Bronchial epithelial cell (primary cell): Measurements from ENCODE around the gene MAP7. TPM values are rescaled to one million over a fixed set of nuclear protein-coding genes. Genes with fewer than 3 reads are reported as not detected.

ENCODE experiments used
- DNase-seq: peaks from one replicate; pipeline ENCODE4 v3.0.0-alpha.2; 2010; ENCODE audit warnings: low read depth
- FAIRE-seq: peaks from 2 replicates; lab custom pipeline; 2011; peaks lifted over from hg19 to GRCh38; lab: Jason Lieb, UNC
- H3K27me3 ChIP-seq: 2 replicates; pipeline ENCODE4 v1.5.1; 2011; ENCODE audit warnings: low read length; ENCODE audit not compliant: control insufficient read depth, insufficient read depth
- H3K36me3 ChIP-seq: 2 replicates; pipeline ENCODE4 v1.5.1; 2011; ENCODE audit warnings: low read length; ENCODE audit not compliant: control insufficient read depth, insufficient read depth
- H3K4me3 ChIP-seq: 2 replicates; pipeline ENCODE4 v1.5.1; 2011; ENCODE audit warnings: mild to moderate bottlenecking, low read depth, low read length, control low read depth
- total RNA-seq: library from RNA; depleted of rRNA; stranded (reverse); fragments of >200 nt; gene quantifications from 2 replicates; pipeline ENCODE4 v1.2.1, GENCODE V29; 2014
- TF ChIP-seq, protein P1 (sequence below): IDR thresholded peaks from 2 replicates; pipeline ENCODE4 v1.5.1; 2011; ENCODE audit warnings: mild to moderate bottlenecking, moderate library complexity, low read length, control low read depth, inconsistent platforms; ENCODE audit not compliant: insufficient read depth, severe bottlenecking

Gene MAP7
- total RNA-seq, 1 donor from 2014 or later, result 30.8 TPM

DNA sequence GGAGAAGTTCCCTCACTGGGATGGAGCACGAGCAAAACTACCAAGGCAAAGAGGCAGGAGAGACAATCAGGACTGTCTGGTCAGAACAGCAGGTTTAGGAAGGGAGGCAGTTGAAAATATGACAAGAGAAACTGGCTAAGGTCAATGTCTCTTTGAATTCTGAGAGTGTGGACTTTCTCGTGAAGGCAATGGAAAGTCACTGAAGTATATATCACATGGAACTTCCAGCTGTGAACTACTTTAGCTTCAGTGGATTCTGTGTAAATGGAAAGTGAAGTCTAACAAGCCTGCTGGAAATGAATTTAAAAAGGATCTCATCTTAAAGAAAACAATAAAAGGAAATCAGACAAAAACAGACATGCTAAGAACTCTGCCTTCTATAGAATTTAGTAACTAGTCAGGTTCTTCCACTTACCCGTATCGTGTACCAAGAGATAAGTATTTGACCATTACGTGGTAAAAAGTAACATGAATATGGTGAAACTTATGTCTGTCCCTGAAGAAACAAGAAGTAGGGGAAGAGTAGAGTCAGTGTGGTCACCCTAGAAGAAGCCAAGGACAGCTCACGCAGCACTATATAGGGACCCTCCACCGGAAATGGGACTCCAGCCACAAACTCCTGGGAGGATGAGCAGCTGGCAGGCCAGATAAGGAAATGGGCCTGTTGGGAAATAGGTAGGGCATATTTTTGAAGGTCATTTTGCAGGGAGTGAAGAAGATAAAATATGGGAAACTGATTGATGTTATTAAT is 123.4 kb downstream of the MAP7 start:
- H3K4me3 ChIP-seq, result no peak overlapping the region
- no peak for DNase-seq
- H3K27me3 ChIP-seq, result no peaks in the 10 kb centered on the region
- no peak for FAIRE-seq
- TF ChIP-seq, protein P1, sequence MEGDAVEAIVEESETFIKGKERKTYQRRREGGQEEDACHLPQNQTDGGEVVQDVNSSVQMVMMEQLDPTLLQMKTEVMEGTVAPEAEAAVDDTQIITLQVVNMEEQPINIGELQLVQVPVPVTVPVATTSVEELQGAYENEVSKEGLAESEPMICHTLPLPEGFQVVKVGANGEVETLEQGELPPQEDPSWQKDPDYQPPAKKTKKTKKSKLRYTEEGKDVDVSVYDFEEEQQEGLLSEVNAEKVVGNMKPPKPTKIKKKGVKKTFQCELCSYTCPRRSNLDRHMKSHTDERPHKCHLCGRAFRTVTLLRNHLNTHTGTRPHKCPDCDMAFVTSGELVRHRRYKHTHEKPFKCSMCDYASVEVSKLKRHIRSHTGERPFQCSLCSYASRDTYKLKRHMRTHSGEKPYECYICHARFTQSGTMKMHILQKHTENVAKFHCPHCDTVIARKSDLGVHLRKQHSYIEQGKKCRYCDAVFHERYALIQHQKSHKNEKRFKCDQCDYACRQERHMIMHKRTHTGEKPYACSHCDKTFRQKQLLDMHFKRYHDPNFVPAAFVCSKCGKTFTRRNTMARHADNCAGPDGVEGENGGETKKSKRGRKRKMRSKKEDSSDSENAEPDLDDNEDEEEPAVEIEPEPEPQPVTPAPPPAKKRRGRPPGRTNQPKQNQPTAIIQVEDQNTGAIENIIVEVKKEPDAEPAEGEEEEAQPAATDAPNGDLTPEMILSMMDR, result no peak
- H3K36me3 ChIP-seq, result no peaks in the 10 kb centered on the region

DNA sequence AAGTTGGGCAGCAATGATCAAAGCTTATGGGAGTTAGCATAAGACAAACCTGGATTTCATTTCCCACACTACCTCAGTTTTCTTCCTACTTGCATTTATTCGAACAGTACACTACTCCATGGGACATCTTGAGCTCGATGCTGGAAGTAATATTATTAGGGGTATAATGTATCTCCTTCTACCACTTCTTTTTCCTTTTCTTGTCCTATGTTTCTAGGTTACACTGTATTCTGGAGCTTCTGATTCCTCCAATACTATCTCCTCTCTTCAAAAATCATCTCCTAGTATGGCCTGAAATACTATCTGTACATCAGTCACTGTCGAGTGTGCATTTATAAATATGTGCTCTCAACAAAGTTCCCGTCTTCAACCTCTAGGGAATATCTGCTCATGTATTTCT is 124.4 kb downstream of the MAP7 start:
- Histone ChIP-seq H3K36me3 (no peaks in the 10 kb centered on the region), H3K27me3 (no peaks in the 10 kb centered on the region), H3K4me3 (no peak overlapping the region)
- TF ChIP-seq, protein P1, result no peak
- no peak for DNase-seq
- FAIRE-seq, result no peak

DNA sequence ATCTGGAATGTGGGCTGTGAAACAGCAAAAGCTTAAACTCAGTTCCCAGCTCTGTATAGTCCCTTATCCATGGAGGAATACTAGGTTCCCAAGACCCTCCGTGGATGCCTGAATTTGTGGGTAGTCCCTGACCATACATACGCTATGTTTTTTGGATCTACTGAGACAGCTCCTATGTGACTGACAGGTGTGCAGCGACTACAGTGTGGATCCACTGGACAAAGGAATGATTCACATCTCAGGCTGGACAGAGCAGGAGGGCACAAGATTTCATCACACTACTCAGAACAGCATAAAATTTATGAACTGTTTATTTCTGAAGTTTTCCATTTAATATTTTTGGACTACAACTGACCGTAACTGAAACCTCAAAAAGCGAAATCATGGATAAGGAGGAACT is 125.3 kb downstream of the MAP7 start:
- peak; percentile 40 for FAIRE-seq
- no peak for DNase-seq
- H3K27me3 ChIP-seq, result no peaks in the 10 kb centered on the region
- H3K4me3 ChIP-seq, result no peak overlapping the region
- TF ChIP-seq, protein P1, result no peak
- H3K36me3 ChIP-seq, result peaks cover 2% of the 10 kb centered on the region

DNA sequence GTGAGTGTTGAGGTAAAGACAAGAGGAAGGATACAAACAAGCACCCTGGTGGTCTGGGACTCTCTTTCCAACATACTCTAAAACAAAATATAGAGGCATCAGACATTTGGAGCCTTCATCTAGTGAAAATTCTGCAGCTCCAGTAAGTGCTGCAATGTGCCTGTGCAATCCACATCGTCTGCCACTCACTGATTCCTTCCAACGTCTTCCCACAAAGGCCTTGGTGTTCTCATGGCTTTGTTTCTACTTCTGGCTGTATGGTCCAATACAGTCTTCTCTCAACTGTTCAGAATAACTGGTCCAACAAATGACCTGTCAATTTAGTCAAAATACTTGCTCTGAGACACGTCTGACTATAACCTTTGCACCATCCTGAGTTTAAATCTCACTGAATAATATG is 125.8 kb downstream of the MAP7 start:
- TF ChIP-seq, protein P1, result no peak
- H3K4me3 ChIP-seq, result no peak overlapping the region
- DNase-seq (no peak), FAIRE-seq (no peak)
- peaks cover 2% of the 10 kb centered on the region for H3K36me3 ChIP-seq
- no peaks in the 10 kb centered on the region for H3K27me3 ChIP-seq

DNA sequence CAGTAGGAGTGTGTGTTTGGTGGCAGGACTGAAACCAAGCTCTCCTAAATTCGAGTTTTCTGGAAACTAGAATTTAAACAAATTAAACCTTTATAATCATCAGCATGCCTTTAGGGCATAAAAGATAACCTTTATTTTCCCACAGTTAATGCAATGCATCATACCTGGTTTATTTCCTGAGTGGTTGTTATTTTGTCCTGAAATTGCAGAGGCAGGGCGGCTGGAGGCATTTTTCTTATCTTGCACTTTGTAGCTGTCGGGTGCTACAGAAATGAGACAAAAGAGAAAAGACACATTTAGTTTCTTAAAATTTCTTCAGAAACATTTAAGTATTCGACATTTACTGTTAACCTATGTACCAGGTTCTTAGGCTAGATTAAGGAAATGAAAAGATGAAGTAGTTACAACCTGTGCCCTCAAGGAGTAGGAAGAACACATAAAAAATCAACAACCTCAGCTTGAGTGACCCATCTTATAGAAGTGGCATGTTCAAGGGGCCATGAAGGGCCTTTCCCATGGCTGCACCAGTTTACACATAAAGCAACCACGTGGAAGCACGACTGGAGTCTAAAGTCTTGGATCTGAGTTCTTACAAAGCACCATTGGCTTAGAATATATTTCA is 128.6 kb downstream of the MAP7 start:
- TF ChIP-seq, protein P1, result no peak
- DNase-seq (no peak), FAIRE-seq (no peak)
- no peak overlapping the region for H3K4me3 ChIP-seq
- H3K27me3 ChIP-seq, result no peaks in the 10 kb centered on the region
- peaks cover 2% of the 10 kb centered on the region for H3K36me3 ChIP-seq
